GM12878 (cell line): ENCODE data around the gene AKAP13. TPM values are rescaled to one million over a fixed set of nuclear protein-coding genes. Genes with fewer than 3 reads are reported as not detected.

Source experiments
- ATAC-seq: fragments of 200-7000 bp; cut with Tn5 transposase; 3 replicates; pipeline ENCODE4 v1.9.1; 2020; ENCODE audit warnings: mild to moderate bottlenecking, moderate library complexity
- BruUV-seq: library from RNA; stranded (reverse); fragments of 400-500 nt; replicated peaks from 2 replicates; lab custom pipeline; 2021; lab: Mats Ljungman, UMichigan
- CTCF ChIA-PET: fragments of 300-600 bp; sonication (Branson Sonifier 250); formaldehyde crosslinking; extraction: SDS; loops from one replicate; lab custom pipeline; 2021; ENCODE audit warnings: inconsistent platforms; lab: Yijun Ruan, JAX
- POLR2A ChIA-PET: fragments of 350-600 bp; formaldehyde crosslinking; extraction: SDS; loops from one replicate; lab custom pipeline; 2021; ENCODE audit warnings: inconsistent platforms; lab: Charles Lee
- RAD21 ChIA-PET: fragments of 300-600 bp; sonication (Branson Sonifier 250); formaldehyde crosslinking; loops from one replicate; lab custom pipeline; 2023; ENCODE audit warnings: antibody characterized with exemption; ENCODE audit not compliant: unreplicated experiment; lab: Charles Lee
- SMC1A ChIA-PET: fragments of 300-600 bp; sonication (Branson Sonifier 250); formaldehyde crosslinking; loops from one replicate; lab custom pipeline; 2023; ENCODE audit not compliant: unreplicated experiment, uncharacterized antibody; lab: Charles Lee
- DNase-seq: peaks from one replicate; pipeline ENCODE4 v3.0.0-alpha.2; 2011; ENCODE audit warnings: low read depth, low spot score
- FAIRE-seq: peaks from 3 replicates; lab custom pipeline; 2011; peaks lifted over from hg19 to GRCh38; lab: Jason Lieb, UNC
- H2AFZ ChIP-seq: 2 replicates; pipeline ENCODE4 v1.6.0; 2011; ENCODE audit warnings: low read depth, low read length, control low read depth; ENCODE audit not compliant: control insufficient read depth
- H3K27ac ChIP-seq: 2 replicates; pipeline ENCODE4 v1.5.1; 2011; ENCODE audit warnings: control low read depth; ENCODE audit not compliant: control insufficient read depth, insufficient read depth
- H3K27me3 ChIP-seq, 2 experiments: replicated peaks in 1 of 2; 2 replicates each; pipeline versions ENCODE4 v1.6.0 to v1.6.1; 2011; ENCODE audit warnings: low read length in 1 of 2; ENCODE audit not compliant: control insufficient read depth in 2 of 2, insufficient read depth in 2 of 2
- H3K36me3 ChIP-seq, 2 experiments: 2 replicates each; pipeline ENCODE4 v1.5.1; 2011; ENCODE audit warnings: low read length in 1 of 2; ENCODE audit not compliant: control insufficient read depth in 2 of 2, insufficient read depth in 2 of 2
- H3K4me1 ChIP-seq: 2 replicates; pipeline ENCODE4 v1.6.1; 2011; ENCODE audit warnings: mild to moderate bottlenecking, low read length, moderate library complexity, mixed read lengths; ENCODE audit not compliant: control insufficient read depth, insufficient read depth
- H3K4me2 ChIP-seq: 2 replicates; pipeline ENCODE4 v1.6.0; 2011; ENCODE audit warnings: control low read depth; ENCODE audit not compliant: control insufficient read depth, insufficient read depth
- H3K4me3 ChIP-seq: fragments of 200-600 bp; sonication (generic); 2 replicates; pipeline ENCODE4 v1.5.1; 2016
- H3K79me2 ChIP-seq: 2 replicates; pipeline ENCODE4 v1.6.0; 2011; ENCODE audit warnings: low read length; ENCODE audit not compliant: control insufficient read depth, insufficient read depth
- H3K9ac ChIP-seq: 2 replicates; pipeline ENCODE4 v1.8.0; 2011; ENCODE audit warnings: low read length, control low read depth, mixed read lengths; ENCODE audit not compliant: control insufficient read depth, insufficient read depth
- H3K9me3 ChIP-seq: replicated peaks from 3 replicates; pipeline ENCODE4 v1.5.1; 2011; ENCODE audit warnings: mild to moderate bottlenecking, low read length; ENCODE audit not compliant: control insufficient read depth, insufficient read depth
- H4K20me1 ChIP-seq: 2 replicates; pipeline ENCODE4 v1.6.0; 2011; ENCODE audit not compliant: control insufficient read depth, insufficient read depth
- CBX5 ChIP-seq: sonication (generic); IDR thresholded peaks from 2 replicates; pipeline ENCODE4 v1.6.1; 2016; ENCODE audit warnings: low read depth, moderate library complexity, mild to moderate bottlenecking, inconsistent platforms
- NR2C2 ChIP-seq: IDR thresholded peaks from 2 replicates; pipeline ENCODE4 v1.6.1; 2011; ENCODE audit warnings: borderline replicate concordance, low read depth; ENCODE audit not compliant: control insufficient read depth, insufficient read length
- NR2F1 ChIP-seq: fragments of 450-650 bp; conservative IDR thresholded peaks from 2 replicates; pipeline ENCODE4 v1.6.1; 2017; ENCODE audit warnings: mild to moderate bottlenecking
- PML ChIP-seq: IDR thresholded peaks from 2 replicates; pipeline ENCODE4 v1.6.1; 2012; ENCODE audit warnings: low read length, inconsistent platforms
- POLR2AphosphoS2 ChIP-seq: IDR thresholded peaks from 2 replicates; pipeline ENCODE4 v1.6.1; 2011; ENCODE audit warnings: low read depth, mild to moderate bottlenecking, low read length, improper control_type of control experiment, moderate library complexity
- WGBS: methylation state at CpG from one replicate; pipeline ENCODE4 v1.1.6; 2016; ENCODE audit warnings: low lambda C conversion rate; ENCODE audit not compliant: insufficient replicate concordance, insufficient coverage; ENCODE audit errors: missing lambda C conversion rate; 5-methylcytosine and 5-hydroxymethylcytosine counted together
- in situ Hi-C: fragments of 300-500 bp; cut with MboI; formaldehyde crosslinking; loops from 9 replicates; pipeline ENCODE4 v1.14.3; 2018; ENCODE audit warnings: mixed read lengths
- intact Hi-C: fragments of 100-400 bp; cut with micrococcal nuclease; formaldehyde crosslinking; loops from one replicate; pipeline ENCODE4 v1.14.2; 2022; ENCODE audit not compliant: unreplicated experiment
- polyA plus RNA-seq, 11 experiments: library from polyadenylated mRNA; depleted of rRNA in 4 of 11; unstranded in 6 of 11; stranded (reverse) in 5 of 11; fragments of >200 nt; fragmentation: Nextera tagmentation in 4 of 11; fragmentation: Illumina TruSeq in 1 of 11; extraction: Ambion mirVana in 4 of 11; extraction: Trizol in 1 of 11; gene quantifications; 1 replicate in 1 of 11; 2 replicates in 10 of 11; pipeline versions ENCODE4 v1.2.1 to v1.2.3, GENCODE V29; 2011 to 2016; ENCODE audit warnings: inconsistent platforms in 2 of 11, missing spikeins in 2 of 11, low read depth in 1 of 11
- total RNA-seq, 4 experiments: library from RNA; depleted of rRNA in 3 of 4; stranded (reverse); fragments of >200 nt in 3 of 4; fragmentation: Illumina TruSeq in 1 of 4; extraction: Trizol in 1 of 4; gene quantifications; 2 replicates each; pipeline versions ENCODE4 v1.2.1 to v1.2.3, GENCODE V29; 2013 to 2021
- TF ChIP-seq, protein P1 (sequence below): IDR thresholded peaks from 2 replicates; pipeline ENCODE4 v1.6.1; 2012; ENCODE audit warnings: low read depth, low read length, improper control_type of control experiment
- TF ChIP-seq, protein P2 (sequence below): fragments of 450-650 bp; IDR thresholded peaks from 2 replicates; pipeline ENCODE4 v1.6.1; 2016; ENCODE audit warnings: mild to moderate bottlenecking

The AKAP13 gene
- total and polyA plus RNA-seq, 10 of the 15 experiments (the other 5 are each of a cell fraction or from before 2014, with no cell fraction given): 14.4 to 74.9 (median 55.1) TPM

GRCh38 chr15:85751291-85752123 is 371.1 kb downstream of the AKAP13 start:
- H3K27ac ChIP-seq: no peak overlapping the region
- ATAC-seq (peak; percentile 26; the same call in 2 of the 3 replicates), FAIRE-seq (no peak), DNase-seq (no peak)
- H2AFZ ChIP-seq: no peak overlapping the region
- in situ Hi-C loops: no loop called here
- TF ChIP-seq, protein P1, sequence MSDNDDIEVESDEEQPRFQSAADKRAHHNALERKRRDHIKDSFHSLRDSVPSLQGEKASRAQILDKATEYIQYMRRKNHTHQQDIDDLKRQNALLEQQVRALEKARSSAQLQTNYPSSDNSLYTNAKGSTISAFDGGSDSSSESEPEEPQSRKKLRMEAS: no peak
- TF ChIP-seq POLR2AphosphoS2: 0 out of 2 replicates have a peak, but pooled peaks have one; percentile 12
- no peak overlapping the region for H3K9ac ChIP-seq
- H3K4me3 ChIP-seq: no peak overlapping the region
- no peak overlapping the region for H3K4me2 ChIP-seq
- H3K9me3 ChIP-seq: no peaks in the 10 kb centered on the region
- no peaks in the 10 kb centered on the region for H3K79me2 ChIP-seq
- no peaks in the 10 kb centered on the region for H3K27me3 ChIP-seq
- ChIA-PET RAD21 (no interaction called here), SMC1A (no interaction called here), CTCF (interaction anchor here (1.3 kb wide), 1 partner anchor 11 kb away, joined by 4 read pairs; no protein-coding TSS in a partner anchor), POLR2A (no interaction called here)
- 74% methylated on average over 15 of the region's 15 CpGs for WGBS
- no peaks in the 10 kb centered on the region for H3K4me1 ChIP-seq
- intact Hi-C loops: loop anchor here (5.0 kb wide), 1 partner anchor 91 kb away; no protein-coding TSS in a partner anchor
- no peaks in the 10 kb centered on the region for H4K20me1 ChIP-seq
- no TSS peak for BruUV-seq
- peaks cover 5 to 10% of the 10 kb centered on the region in 2 experiments for H3K36me3 ChIP-seq

DNA sequence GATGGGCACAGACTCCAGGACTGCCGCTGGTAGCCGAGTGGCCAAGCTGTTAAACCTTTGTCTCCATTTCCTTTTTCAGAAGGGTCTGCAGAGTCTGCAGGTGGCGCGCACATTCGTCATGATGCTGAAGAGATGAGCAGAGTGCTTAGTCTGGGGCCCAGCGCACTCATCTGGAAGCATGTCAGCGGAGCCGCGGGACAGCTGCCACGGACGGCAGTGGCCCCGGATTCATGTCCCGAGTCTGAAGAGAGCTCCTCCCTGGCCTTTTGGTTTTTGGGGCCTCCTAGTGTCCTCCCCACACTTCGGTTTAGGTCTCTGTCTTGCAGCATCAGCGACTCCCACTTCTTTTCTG is 371.7 kb downstream of the AKAP13 start:
- ATAC-seq (no peak), FAIRE-seq (no peak), DNase-seq (no peak)
- BruUV-seq: no TSS peak
- H3K4me2 ChIP-seq: no peak overlapping the region
- ChIA-PET CTCF (interaction anchor here (1.3 kb wide), 1 partner anchor 12 kb away, joined by 4 read pairs; no protein-coding TSS in a partner anchor), POLR2A (no interaction called here), RAD21 (no interaction called here), SMC1A (no interaction called here)
- H3K79me2 ChIP-seq: no peaks in the 10 kb centered on the region
- WGBS: 92% methylated on average over 13 of the region's 15 CpGs
- H2AFZ ChIP-seq: no peak overlapping the region
- H3K4me3 ChIP-seq: no peak overlapping the region
- TF ChIP-seq NR2F1: no peak
- no peak for TF ChIP-seq PML
- TF ChIP-seq NR2C2: no peak
- TF ChIP-seq, protein P2, sequence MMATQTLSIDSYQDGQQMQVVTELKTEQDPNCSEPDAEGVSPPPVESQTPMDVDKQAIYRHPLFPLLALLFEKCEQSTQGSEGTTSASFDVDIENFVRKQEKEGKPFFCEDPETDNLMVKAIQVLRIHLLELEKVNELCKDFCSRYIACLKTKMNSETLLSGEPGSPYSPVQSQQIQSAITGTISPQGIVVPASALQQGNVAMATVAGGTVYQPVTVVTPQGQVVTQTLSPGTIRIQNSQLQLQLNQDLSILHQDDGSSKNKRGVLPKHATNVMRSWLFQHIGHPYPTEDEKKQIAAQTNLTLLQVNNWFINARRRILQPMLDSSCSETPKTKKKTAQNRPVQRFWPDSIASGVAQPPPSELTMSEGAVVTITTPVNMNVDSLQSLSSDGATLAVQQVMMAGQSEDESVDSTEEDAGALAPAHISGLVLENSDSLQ: no peak
- TF ChIP-seq CBX5: no peak
- no peaks in the 10 kb centered on the region for H4K20me1 ChIP-seq
- peaks cover 2 to 4% of the 10 kb centered on the region in 2 experiments; a peak in 3 of 4 replicates for H3K36me3 ChIP-seq
- intact Hi-C loops (loop anchor here (5.0 kb wide), 1 partner anchor 90 kb away; no protein-coding TSS in a partner anchor), in situ Hi-C loops (no loop called here)
- H3K9ac ChIP-seq: no peak overlapping the region
- H3K27me3 ChIP-seq: no peaks in the 10 kb centered on the region
- no peaks in the 10 kb centered on the region for H3K4me1 ChIP-seq
- H3K9me3 ChIP-seq: no peaks in the 10 kb centered on the region
- no peak overlapping the region for H3K27ac ChIP-seq
